DMS 273 treated with DMSO at 0.1 percent for 48 hours (cell line): Measurements from ENCODE around the gene UBAP1L.
A peak's percentile ranks its signal among the peaks of the same experiment; 100 is the strongest.
"Not testable (repeated sequence)": the region's sequence is repeated elsewhere in the genome, so short reads cannot be mapped to it uniquely, and the experiment has no call there.

Source experiments
- DNase-seq: peaks from one replicate; lab custom pipeline; 2025; lab: John Stamatoyannopoulos, UW

UBAP1L gene

GRCh38 chr15:65099801-65100200, 15.2 kb downstream of the UBAP1L start:
- DNase-seq = not testable (repeated sequence)

DNA sequence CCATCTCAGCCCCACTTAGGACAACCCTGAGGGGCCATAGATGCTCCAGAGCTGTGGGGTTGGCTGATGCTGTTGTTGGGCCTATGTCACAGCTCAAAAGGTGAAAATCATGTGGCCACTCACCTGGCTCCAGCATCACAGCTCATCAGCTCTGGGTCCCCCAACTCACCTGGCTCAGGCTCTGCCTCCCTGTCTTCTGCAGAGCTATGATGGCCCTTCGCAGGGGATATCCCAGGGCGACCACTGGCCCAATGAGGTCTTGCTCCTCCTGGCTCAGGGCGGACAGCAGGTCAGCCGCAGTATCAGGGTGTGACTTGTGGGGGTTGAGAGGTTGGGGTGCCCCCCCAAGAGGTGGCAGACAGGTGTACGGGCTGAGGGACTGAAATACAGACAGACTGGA, 15.7 kb downstream of the UBAP1L start:
- DNase-seq = no peak

GRCh38 chr15:65097651-65098263, 17.2 kb downstream of the UBAP1L start:
- DNase-seq = no peak

DNA sequence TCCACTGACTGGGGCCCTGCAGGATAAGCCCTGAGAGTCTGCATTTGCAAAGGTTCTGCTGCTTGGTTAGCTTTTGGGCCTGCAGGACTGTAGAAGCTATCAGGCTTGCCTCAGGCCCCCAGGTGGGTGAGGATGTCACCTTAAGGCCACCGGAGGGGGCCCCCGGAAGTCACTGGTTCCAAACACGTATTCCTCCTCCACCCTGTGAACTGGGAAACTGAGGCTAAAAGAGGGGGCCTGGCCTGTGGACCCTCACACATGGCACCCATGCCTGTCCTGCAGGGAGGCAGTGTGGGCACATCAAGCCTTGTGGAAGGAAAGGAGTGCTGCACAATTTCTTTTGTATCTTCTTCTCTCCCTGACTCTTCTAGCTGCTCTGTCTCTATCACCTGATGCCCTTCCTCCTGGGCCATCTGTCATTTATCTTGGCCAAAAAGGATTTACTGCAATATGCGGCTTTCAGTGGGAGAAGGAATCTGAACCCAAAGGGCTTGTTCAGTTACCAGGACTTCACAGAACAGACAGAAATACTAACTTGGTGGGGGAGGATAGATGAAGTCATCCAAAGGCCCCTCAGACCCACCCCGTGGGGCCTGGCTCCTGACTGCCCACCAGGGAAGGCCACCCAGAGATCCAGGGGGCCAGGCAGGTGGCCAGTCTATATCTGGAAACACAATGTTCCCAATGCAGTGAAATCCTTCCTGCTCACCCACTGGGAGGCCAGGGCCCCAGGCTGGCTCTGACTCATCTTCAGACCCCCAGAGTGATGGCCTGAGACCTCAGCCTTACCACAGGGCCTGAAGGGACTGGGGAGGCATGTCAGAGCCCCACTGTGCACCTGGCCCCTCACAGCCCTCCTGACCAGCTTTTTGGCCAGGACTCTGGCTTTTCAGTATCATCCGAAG, 18.3 kb downstream of the UBAP1L start:
- DNase-seq = no peak

- no peak for DNase-seq
Measured at GRCh38 chr15:65095747-65096104, 19.3 kb downstream of the UBAP1L start.

DNA sequence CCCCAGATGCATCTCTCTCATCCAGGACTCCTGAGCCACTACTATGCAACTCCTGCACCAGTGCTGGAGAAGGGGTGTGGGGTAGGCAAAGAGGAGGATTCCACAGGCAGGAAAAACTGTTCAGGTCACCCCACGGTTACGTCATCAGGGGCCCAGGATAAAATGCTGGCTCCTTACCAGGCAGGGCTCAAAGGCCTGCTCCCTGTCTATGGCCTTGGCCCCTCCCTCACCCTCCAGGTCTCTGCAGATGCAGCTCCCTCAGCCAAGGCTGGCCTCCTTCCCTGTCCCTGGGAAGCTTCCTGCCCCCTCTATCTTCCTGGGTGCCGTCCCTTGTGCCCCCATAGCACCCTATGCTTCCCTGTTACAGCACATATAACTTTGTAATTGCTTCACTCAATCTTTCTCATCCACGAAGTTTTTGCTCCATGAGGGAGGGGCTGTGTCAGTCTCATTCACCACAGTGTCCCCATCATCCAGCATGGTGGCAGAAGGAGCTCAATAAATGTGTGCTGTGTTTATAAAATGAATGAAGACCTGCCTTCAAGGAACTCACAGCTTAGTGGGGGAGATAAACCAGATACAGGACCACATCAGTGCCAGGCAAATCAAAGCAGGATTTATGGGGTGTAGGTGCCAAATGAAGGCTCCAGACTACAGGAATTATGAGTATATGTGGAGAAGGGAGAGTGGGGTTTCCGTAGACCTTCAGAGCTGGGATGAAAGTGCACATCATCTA, 19.8 kb downstream of the UBAP1L start:
- no peak for DNase-seq

DNA sequence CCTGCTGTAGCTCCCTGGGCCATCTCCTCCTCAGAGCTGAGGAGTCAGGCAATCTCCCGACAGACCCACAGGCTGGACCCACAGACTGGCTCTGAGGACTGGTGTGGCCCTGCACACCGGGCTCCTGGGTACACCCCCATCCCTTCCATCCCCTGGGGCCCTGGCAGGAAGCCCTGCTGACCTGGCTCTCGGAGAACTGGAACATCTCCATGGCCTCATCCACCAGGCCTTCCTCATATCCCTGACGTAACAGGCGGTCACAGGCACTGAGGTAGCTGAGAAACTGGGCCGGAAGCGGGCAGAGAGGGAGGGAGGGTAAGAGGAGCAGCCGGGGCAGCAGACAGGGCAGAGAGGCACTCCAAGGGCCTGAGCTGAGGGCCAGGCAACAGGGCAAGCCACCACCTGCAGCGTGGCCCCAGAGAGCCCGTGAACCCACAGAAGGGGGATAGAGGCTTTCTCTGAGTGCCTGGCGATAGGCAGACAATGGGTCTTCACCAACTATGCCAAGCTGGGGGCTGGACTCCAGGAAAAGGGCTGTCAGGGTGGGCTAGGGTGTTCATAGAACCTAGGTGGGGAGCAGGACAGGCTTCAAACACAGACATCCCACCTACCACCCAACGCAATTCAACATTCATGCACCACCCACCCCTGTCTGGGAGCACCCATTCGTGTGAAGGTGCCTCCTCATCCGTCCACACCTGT, 20.6 kb downstream of the UBAP1L start:
- no peak for DNase-seq

GRCh38 chr15:65093793-65094170, 21.2 kb downstream of the UBAP1L start:
- DNase-seq = not testable (repeated sequence)

GRCh38 chr15:65092911-65093792, 21.8 kb downstream of the UBAP1L start:
- no peak for DNase-seq

GRCh38 chr15:65091946-65092770, 22.8 kb downstream of the UBAP1L start:
- no peak for DNase-seq

DNA sequence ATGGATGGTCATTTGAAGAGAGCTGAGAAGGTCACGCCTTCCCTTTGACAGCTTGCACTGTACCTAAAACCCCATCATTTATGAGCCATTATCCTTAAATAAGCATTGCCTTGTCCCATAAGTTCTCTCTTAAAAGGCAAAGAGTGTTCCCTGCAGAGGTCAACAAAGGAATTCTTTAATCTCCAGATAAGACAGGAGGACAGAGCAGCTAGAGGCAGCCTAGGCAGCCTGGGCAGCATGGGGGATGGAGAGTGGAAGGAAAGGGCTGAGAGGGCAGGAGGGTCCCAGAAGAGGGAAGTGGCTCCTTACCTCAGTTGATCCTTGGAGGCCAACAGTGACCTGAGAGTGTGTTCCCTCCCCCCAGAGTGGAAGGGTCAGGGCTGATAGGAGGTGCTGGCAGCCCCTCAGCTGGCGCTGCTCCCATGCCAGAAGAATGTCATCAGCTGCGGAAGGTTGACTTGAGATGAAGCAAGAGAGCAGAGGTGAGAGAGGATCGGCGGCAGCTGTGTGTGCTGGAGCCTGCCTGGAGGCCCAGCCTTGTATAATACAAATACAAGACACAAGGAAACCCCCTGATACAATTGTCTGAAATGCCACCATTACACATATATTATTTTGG, 25.7 kb downstream of the UBAP1L start:
- DNase-seq = no peak

DNA sequence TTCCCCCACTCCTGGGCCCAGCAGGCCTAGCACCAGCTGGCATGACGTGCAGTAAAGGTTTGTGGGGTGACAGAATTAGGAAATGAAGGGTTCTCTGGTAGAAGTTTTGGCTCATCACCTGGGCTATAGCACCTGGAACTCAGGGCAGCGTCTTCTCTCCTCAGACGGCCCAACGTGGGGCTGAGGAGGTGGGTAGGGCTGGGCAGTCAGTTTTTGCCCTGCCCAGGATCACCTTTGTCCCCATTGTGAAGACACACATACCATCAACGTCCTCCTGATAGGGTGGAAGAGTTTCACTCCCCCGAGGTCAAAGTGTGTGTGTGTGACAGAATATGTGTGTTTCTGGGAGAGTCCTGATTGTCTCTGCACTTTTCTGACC, 26.4 kb downstream of the UBAP1L start:
- DNase-seq = no peak

DNA sequence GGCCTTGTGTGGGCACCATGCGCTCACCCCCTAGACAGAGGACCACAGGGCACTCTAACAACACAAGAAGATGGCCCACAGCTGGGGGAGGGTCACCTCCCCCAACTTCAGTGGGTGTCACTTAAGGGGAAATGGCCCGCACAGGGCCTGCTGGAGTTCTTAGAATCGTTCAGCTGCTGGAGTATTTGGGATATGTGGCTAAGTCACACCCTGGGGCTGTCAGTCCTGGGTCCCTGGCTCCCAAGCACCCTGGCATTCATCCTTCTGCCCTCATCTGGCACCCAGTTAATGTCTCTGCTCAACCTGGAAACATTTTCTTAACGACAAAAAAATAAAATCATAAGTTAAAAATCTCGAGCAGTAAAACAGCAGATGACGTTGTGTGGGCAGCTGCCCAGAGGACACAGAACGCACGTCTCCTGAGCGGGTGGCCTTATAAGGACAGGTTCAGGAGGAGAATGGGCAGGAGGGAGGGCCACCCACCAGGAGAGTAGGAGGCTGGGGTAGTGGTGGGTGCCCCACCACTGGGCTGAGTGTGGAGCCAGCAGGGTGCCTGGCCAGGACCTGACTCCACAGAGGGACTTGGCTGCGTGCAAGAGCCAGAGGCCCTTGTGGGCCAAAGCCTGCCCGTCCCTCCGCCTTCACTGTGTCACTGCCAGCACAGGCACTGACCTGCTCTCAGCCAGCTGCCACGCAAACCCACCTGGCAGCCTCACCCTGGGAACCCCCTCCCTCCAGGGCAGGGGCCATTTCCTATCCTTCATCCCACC, 26.9 kb downstream of the UBAP1L start:
- no peak for DNase-seq

DNA sequence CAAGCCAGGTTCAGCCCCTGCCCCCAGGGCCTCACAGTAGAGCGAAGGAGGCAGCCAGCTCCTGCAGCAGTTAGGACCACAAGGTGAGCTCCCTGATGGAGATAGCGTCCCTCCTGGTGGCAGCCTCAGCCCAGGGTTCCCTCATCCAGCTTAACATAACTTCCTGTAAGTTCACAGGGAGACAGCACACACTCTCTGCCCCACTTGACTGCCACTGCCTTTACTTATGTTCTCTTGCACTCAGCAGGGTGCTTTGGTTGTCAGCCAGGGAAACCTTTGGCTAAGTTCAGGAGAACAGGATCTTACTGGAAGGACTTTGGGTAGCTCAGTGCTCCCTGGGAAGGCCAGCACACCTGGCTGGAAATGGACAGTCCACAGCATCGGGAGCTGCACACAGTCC, 27.6 kb downstream of the UBAP1L start:
- DNase-seq = no peak

GRCh38 chr15:65086680-65087111, 28.3 kb downstream of the UBAP1L start:
- peak; percentile 17 for DNase-seq

DNA sequence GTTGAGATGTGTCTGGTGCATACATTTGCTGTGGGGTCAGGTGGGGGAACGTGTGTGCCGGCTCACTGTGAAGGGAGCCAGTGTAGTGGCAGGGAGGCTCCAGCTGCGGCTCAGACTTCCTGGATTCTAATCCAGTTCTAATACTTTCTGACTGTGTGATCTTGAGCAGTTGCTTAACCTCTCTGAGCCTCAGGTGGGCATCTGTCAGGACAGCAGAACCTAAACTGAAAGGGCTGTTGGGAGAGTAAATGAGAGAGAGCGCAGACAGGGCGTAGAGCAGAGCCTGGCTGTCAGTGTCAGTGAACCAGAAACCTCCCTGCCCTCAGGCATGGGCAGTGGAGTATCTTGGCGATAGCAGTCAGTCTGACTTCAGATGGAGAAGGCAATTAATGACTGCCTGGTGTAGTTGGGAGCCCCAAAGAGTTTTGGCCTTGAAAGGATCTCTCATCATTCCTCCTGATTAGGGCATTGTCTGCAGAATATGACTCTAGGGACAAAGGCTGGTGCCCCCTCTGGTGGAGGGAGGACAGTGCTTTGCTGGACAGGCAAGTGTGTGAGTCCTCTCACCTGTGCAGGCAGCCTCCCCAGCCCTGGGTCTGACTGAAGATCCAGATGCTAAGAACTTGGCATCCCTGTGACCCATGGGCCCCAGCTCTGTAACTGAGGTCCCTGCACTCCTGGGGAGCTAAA, 28.9 kb downstream of the UBAP1L start:
- no peak for DNase-seq

DNA sequence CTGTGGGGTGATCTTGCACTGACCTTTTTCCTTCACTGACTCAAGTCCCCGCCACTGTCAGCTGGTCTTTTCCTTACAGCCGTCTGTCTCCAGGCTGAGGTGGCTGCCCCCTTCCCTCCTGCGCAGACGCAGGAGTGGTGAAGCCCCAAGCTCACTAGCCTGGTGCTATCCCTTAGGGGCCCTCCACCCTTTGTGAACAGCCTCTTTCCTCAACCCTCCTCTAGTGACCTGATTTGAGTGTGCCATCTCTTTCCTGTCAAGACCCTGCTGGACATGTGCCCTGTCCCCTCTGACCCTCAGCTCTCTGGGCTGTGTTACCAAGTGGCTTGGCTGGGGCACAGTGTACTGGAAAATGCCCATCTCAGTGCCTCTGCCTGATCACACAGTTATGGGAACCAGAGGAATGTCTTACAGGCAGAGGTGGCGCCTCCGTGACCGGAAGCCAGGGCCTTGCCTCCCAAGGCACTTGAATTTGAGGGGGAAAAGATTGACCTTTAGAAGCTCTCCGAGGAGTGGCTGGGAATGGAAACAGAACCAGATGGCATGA, 29.7 kb downstream of the UBAP1L start:
- DNase-seq = no peak

GRCh38 chr15:65084500-65085206, 30.3 kb downstream of the UBAP1L start:
- DNase-seq = no peak
